ENCODE measurements around the gene PIK3R1. TPM values are rescaled to one million over a fixed set of nuclear protein-coding genes. Genes with fewer than 3 reads are reported as not detected.

Gene PIK3R1
- total RNA-seq, 1 experiment from 2014 or later = 11.3 TPM

DNA sequence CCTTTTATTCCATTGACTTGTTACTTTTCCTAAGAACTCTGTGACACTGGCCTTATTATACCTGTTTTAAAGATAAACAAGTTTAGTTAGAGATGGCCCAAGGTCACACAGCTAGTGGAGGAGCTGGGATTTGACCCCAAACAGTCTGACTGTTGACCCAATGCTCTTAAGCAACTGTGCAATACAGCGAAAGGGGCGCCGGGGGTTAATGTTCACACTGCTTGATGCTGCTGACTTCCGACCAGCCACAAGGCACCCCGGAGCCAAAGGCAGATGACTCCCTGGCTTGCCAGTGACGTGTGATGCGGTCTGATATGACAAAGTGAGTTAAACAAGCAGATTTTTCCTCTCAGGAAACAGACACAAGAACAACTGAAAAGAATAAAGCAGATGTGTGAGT, 23.9 kb downstream of the PIK3R1 start:
- Mint-ChIP-seq H3K27me3 (ENCODE audit: low read depth) (no peaks in the 10 kb centered on the region), H3K4me3 (no peak overlapping the region), H3K4me1 (peaks cover 11 to 15% of the 10 kb centered on the region in 2 experiments), H3K9me3 (no peaks in the 10 kb centered on the region), H3K27ac (peak overlapping the region in 1 of 3 experiments; percentile 79; a peak in 1 of 7 replicates), H3K36me3 (ENCODE audit: insufficient read depth in 1 of 3, low read depth in 3 of 3) (no peaks in the 10 kb centered on the region)
- Histone ChIP-seq H2AK5ac (ENCODE audit: insufficient read length, low read length) (no peak overlapping the region), H3K79me2 (ENCODE audit: insufficient read depth, low read length) (no peaks in the 10 kb centered on the region), H2BK5ac (ENCODE audit: insufficient read length, low read length) (no peak overlapping the region), H3K18ac (ENCODE audit: insufficient read length, low read depth, low read length) (no peak overlapping the region), H2BK20ac (ENCODE audit: low read depth, low read length, poor library complexity, severe bottlenecking) (no peak overlapping the region), H3K14ac (ENCODE audit: insufficient read depth, low read length) (no peak overlapping the region), H3T11ph (ENCODE audit: low read length) (no peak overlapping the region), H3K27ac (ENCODE audit: insufficient read length, low read depth, low read length) (no peak overlapping the region), H3K9me3 (ENCODE audit: control insufficient read depth, low read depth, low read length) (no peaks in the 10 kb centered on the region), H3K23me2 (ENCODE audit: insufficient read length, low read depth, low read length, poor library complexity, severe bottlenecking) (no peaks in the 10 kb centered on the region), H3K9ac (ENCODE audit: extremely low read depth, insufficient read length, low read length) (no peak overlapping the region), H4K8ac (replicated peaks; ENCODE audit: insufficient read length, low read depth, low read length) (no peak overlapping the region), H4K20me1 (ENCODE audit: control insufficient read depth, insufficient read depth, insufficient read length) (no peaks in the 10 kb centered on the region), H3K56ac (ENCODE audit: insufficient read length, low read depth, low read length) (no peak overlapping the region), H2BK120ac (ENCODE audit: low read depth, low read length, poor library complexity, severe bottlenecking) (no peak overlapping the region), H3K4me2 (ENCODE audit: insufficient read depth, insufficient read length, low read length) (no peak overlapping the region), H2AFZ (ENCODE audit: low read length) (no peak overlapping the region), H4K5ac (ENCODE audit: insufficient read length, low read depth, low read length) (no peak overlapping the region), H3K79me1 (ENCODE audit: insufficient read depth, low read depth, low read length, poor library complexity, severe bottlenecking) (no peaks in the 10 kb centered on the region), H2BK12ac (ENCODE audit: insufficient read length, low read depth, low read length) (no peak overlapping the region), H3K23ac (ENCODE audit: insufficient read length, low read depth, low read length) (no peak overlapping the region), H3K27me3 (ENCODE audit: insufficient read depth, low read length) (no peaks in the 10 kb centered on the region), H2BK15ac (ENCODE audit: low read depth, low read length) (no peak overlapping the region), H4K91ac (ENCODE audit: insufficient read length, low read depth, low read length) (no peak overlapping the region), H3K4me1 (ENCODE audit: insufficient read depth, low read length) (no peaks in the 10 kb centered on the region), H3K4ac (ENCODE audit: low read depth, low read length) (no peak overlapping the region)
- DNase-seq = no peak
- WGBS (ENCODE audit: extremely low coverage, insufficient read length, low lambda C conversion rate) = no CpG with 5 or more reads among the region's 7 CpGs
- TF ChIP-seq, protein P1, sequence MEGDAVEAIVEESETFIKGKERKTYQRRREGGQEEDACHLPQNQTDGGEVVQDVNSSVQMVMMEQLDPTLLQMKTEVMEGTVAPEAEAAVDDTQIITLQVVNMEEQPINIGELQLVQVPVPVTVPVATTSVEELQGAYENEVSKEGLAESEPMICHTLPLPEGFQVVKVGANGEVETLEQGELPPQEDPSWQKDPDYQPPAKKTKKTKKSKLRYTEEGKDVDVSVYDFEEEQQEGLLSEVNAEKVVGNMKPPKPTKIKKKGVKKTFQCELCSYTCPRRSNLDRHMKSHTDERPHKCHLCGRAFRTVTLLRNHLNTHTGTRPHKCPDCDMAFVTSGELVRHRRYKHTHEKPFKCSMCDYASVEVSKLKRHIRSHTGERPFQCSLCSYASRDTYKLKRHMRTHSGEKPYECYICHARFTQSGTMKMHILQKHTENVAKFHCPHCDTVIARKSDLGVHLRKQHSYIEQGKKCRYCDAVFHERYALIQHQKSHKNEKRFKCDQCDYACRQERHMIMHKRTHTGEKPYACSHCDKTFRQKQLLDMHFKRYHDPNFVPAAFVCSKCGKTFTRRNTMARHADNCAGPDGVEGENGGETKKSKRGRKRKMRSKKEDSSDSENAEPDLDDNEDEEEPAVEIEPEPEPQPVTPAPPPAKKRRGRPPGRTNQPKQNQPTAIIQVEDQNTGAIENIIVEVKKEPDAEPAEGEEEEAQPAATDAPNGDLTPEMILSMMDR (conservative IDR thresholded peaks at IDR 0.05) = no peak

Measured in H9 (cell line).